ENCODE data around the gene TMEM255A.

Gene TMEM255A

DNA sequence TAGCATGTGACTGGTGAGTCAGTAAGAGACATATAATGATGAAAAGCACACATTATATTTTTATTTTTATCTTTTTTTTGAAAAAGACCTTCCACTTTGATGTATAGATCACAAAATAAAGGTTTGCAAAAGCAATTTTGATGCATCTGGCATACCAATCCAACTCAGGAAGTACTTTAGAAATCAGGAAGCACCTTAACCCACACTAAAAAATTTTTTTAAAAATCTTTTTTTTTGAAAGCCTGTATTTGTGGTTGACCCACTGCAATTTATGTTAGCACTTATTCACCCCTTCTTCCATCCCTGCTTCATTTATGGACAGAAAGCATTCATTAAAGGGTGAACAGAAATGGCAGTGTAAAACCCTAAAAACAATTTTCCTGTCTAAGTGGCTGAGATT, 16.6 kb downstream of the TMEM255A start:
- Mint-ChIP-seq H3K27ac (no peak overlapping the region), H3K4me3 (no peak overlapping the region), H3K9me3 (peaks cover 40% of the 10 kb centered on the region), H3K36me3 (ENCODE audit: low read depth) (no peaks in the 10 kb centered on the region), H3K4me1 (no peaks in the 10 kb centered on the region), H3K27me3 (ENCODE audit: low read depth, poor library complexity) (peaks cover 7% of the 10 kb centered on the region)
- TF ChIP-seq, protein P1, sequence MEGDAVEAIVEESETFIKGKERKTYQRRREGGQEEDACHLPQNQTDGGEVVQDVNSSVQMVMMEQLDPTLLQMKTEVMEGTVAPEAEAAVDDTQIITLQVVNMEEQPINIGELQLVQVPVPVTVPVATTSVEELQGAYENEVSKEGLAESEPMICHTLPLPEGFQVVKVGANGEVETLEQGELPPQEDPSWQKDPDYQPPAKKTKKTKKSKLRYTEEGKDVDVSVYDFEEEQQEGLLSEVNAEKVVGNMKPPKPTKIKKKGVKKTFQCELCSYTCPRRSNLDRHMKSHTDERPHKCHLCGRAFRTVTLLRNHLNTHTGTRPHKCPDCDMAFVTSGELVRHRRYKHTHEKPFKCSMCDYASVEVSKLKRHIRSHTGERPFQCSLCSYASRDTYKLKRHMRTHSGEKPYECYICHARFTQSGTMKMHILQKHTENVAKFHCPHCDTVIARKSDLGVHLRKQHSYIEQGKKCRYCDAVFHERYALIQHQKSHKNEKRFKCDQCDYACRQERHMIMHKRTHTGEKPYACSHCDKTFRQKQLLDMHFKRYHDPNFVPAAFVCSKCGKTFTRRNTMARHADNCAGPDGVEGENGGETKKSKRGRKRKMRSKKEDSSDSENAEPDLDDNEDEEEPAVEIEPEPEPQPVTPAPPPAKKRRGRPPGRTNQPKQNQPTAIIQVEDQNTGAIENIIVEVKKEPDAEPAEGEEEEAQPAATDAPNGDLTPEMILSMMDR (IDR thresholded peaks at IDR 0.05), result no peak
- no peak for DNase-seq

DNA sequence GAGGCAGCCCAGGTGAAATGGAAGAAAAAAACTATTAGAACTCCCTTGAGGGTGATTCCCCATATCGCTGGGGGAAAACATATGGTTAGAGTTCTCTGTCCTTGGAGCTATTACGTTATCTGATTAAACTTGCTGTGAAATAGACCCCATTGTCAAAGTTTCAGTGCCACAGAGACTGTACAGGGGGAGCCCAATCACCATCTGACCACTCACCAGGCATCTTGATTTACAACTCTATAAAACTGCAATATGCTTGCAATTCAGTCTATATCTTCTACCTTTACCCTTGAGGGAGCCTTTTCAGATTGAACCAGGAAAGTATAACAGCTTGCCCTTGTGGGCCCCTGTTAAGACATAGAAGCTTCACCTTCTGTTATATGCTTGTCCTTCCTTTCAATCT, 18.2 kb downstream of the TMEM255A start:
- H3K9me3 Mint-ChIP-seq, result peaks cover 39% of the 10 kb centered on the region
- no peaks in the 10 kb centered on the region for H3K36me3 Mint-ChIP-seq (ENCODE audit: low read depth)
- no peak for DNase-seq
- H3K4me1 Mint-ChIP-seq, result peaks cover 4% of the 10 kb centered on the region
- TF ChIP-seq, protein P1 (IDR thresholded peaks at IDR 0.05), result no peak
- H3K4me3 Mint-ChIP-seq, result no peak overlapping the region
- peaks cover 7% of the 10 kb centered on the region for H3K27me3 Mint-ChIP-seq (ENCODE audit: low read depth, poor library complexity)
- no peak overlapping the region for H3K27ac Mint-ChIP-seq

DNA sequence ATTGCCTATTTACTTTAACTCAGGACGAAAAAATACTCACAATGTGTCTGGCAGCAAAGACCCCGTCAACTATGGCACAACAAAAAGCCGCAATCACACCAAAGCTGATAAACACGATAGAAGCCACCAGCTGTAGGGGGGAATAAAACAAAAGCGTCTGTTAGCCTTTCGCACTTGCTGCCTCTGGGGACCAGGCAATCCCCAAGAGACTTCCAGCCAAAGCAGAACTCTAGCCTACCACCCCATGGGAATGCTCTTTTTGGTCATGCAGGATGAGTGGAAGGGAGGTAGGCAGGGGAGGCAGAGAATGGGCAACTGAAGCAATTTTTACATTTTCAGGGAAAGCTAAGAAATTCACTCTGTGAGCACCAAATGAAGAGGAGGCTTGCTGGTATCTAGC, 20.1 kb downstream of the TMEM255A start:
- peaks cover 7% of the 10 kb centered on the region for H3K27me3 Mint-ChIP-seq (ENCODE audit: low read depth, poor library complexity)

DNA sequence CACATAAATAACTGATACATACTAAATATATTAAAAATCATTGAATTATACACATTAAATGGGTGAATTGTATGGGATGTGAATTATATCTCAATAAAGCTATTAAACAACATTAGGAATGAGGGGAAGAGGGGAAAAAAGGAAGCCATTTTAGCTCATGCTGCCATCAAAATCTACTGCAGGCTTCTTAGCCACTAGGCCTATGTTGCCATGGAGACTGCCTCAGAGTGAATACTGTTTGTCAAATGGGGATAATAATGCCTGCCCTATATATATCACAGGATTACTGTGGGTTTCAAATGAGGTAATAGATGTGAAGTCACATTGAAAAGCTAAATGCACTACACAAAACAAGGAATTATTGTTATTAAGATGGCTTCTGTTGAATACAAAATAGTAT, 21.2 kb downstream of the TMEM255A start:
- H3K9me3 Mint-ChIP-seq, result peaks cover 37% of the 10 kb centered on the region
- no peak for DNase-seq
- TF ChIP-seq, protein P1 (IDR thresholded peaks at IDR 0.05), result no peak

More for the DNA sequence above, 20.1 kb downstream of the TMEM255A start:
- Mint-ChIP-seq H3K36me3 (ENCODE audit: low read depth) (no peaks in the 10 kb centered on the region), H3K9me3 (peaks cover 37% of the 10 kb centered on the region), H3K4me3 (no peak overlapping the region), H3K27ac (no peak overlapping the region), H3K4me1 (peaks cover 18% of the 10 kb centered on the region)
- TF ChIP-seq, protein P1 (IDR thresholded peaks at IDR 0.05), result no peak
- no peak for DNase-seq

DNA sequence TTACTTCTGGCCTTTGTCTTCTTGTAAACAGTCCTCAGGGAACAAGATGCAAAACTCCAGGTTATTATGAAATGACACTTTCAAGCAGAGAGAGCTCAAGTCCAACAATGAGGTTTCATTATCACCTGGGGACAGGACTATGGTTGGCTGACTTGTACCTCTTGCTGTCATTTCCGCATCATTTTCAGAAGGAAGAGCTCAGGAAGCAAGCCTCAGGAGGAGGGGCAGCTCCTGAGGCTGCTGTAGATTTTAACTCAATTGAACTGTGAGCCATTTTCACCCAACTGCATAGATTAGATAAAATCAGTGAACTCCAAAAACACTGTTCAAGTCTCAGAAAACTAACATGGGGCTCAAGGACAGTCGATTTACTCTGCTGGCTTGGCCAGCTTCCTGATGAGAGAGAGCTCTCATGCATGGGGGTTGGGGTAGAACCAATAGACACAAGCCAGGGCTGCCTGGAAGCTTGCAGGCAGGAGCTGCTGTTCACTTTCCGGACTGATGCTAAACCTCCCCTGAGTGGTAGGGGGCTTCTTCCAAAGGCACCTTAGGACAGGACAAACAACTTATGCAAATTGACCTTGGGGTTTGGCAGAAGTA, 23.6 kb downstream of the TMEM255A start:
- no peak for DNase-seq
- Mint-ChIP-seq H3K4me3 (no peak overlapping the region), H3K27me3 (ENCODE audit: low read depth, poor library complexity) (no peaks in the 10 kb centered on the region), H3K4me1 (peaks cover 18% of the 10 kb centered on the region), H3K9me3 (peaks cover 46% of the 10 kb centered on the region), H3K27ac (no peak overlapping the region), H3K36me3 (ENCODE audit: low read depth) (no peaks in the 10 kb centered on the region)
- TF ChIP-seq, protein P1 (IDR thresholded peaks at IDR 0.05), result no peak

More for the DNA sequence above, 21.2 kb downstream of the TMEM255A start:
- no peak overlapping the region for H3K27ac Mint-ChIP-seq
- no peak overlapping the region for H3K4me3 Mint-ChIP-seq
- H3K27me3 Mint-ChIP-seq (ENCODE audit: low read depth, poor library complexity), result peaks cover 3% of the 10 kb centered on the region
- H3K36me3 Mint-ChIP-seq (ENCODE audit: low read depth), result no peaks in the 10 kb centered on the region
- H3K4me1 Mint-ChIP-seq, result peaks cover 18% of the 10 kb centered on the region
